HepG2 (cell line): ENCODE results near the gene TRIM31. TPM values are rescaled to one million over a fixed set of nuclear protein-coding genes. Genes with fewer than 3 reads are reported as not detected.

ENCODE experiments used
- AFF4 ChIP-seq: sonication (generic); formaldehyde crosslinking; IDR thresholded peaks from 2 replicates; pipeline ENCODE4 v1.4.0; 2020; ENCODE audit warnings: missing genetic modification reagents
- HOXD1 ChIP-seq: sonication (generic); formaldehyde crosslinking; IDR thresholded peaks from 2 replicates; pipeline ENCODE4 v1.5.0; 2020; ENCODE audit warnings: missing genetic modification reagents
- MEIS2 ChIP-seq: sonication (generic); formaldehyde crosslinking; IDR thresholded peaks from 2 replicates; pipeline ENCODE4 v1.9.0; 2021; ENCODE audit warnings: mild to moderate bottlenecking, missing genetic modification reagents
- MTF2 ChIP-seq: sonication (generic); formaldehyde crosslinking; IDR thresholded peaks from 2 replicates; pipeline ENCODE4 v1.5.0; 2020; ENCODE audit warnings: missing genetic modification reagents, borderline replicate concordance
- MXI1 ChIP-seq: IDR thresholded peaks from 3 replicates; pipeline ENCODE4 v1.6.1; 2012; ENCODE audit warnings: low read depth, low read length, inconsistent platforms, borderline replicate concordance
- PHF8 ChIP-seq: sonication (generic); formaldehyde crosslinking; IDR thresholded peaks from 2 replicates; pipeline ENCODE4 v1.5.0; 2020; ENCODE audit warnings: missing genetic modification reagents
- PPARG ChIP-seq: conservative IDR thresholded peaks from 2 replicates; pipeline ENCODE4 v1.6.1; 2016; ENCODE audit warnings: missing biosample characterization, missing genetic modification reagents
- SALL1 ChIP-seq: sonication (generic); formaldehyde crosslinking; IDR thresholded peaks from 2 replicates; pipeline ENCODE4 v1.8.0; 2022; ENCODE audit warnings: mild to moderate bottlenecking, missing genetic modification reagents
- SAP130 ChIP-seq: IDR thresholded peaks from 2 replicates; pipeline ENCODE4 v1.6.1; 2016; ENCODE audit warnings: low read depth
- ZNF672 ChIP-seq: sonication (generic); formaldehyde crosslinking; IDR thresholded peaks from 2 replicates; pipeline ENCODE4 v1.8.1; 2022; ENCODE audit warnings: missing genetic modification reagents
- ZSCAN29 ChIP-seq: sonication (generic); formaldehyde crosslinking; conservative IDR thresholded peaks from 2 replicates; pipeline ENCODE4 v1.4.0; 2020; ENCODE audit warnings: mild to moderate bottlenecking, missing genetic modification reagents
- polyA plus RNA-seq, 8 experiments: library from polyadenylated mRNA; depleted of rRNA in 3 of 8; stranded (reverse) in 7 of 8; unstranded in 1 of 8; fragments of >200 nt; fragmentation: Illumina TruSeq in 4 of 8; extraction: Trizol in 4 of 8; gene quantifications; 2 replicates each; pipeline versions ENCODE4 v1.2.1 to v1.2.3, GENCODE V29; 2011 to 2016; ENCODE audit warnings: low read depth in 4 of 8, missing spikeins in 1 of 8, mixed read lengths in 1 of 8; ENCODE audit not compliant: insufficient read depth in 1 of 8
- total RNA-seq, 5 experiments: library from RNA; depleted of rRNA; stranded (reverse); fragments of >200 nt; fragmentation: Illumina TruSeq; extraction: Trizol; gene quantifications; 2 replicates each; pipeline ENCODE4 v1.2.3, GENCODE V29; 2016; ENCODE audit warnings: low read depth in 1 of 5
- TF ChIP-seq, protein P1 (sequence below): IDR thresholded peaks from 2 replicates; pipeline ENCODE4 v1.6.1; 2016; ENCODE audit warnings: low read depth, missing genetic modification reagents, missing compliant biosample characterization
- TF ChIP-seq, protein P2 (sequence below): IDR thresholded peaks from 2 replicates; pipeline ENCODE4 v1.6.1; 2016
- TF ChIP-seq, protein P3 (sequence below): sonication (generic); formaldehyde crosslinking; IDR thresholded peaks from 2 replicates; pipeline ENCODE4 v1.5.0; 2020; ENCODE audit warnings: mild to moderate bottlenecking, missing genetic modification reagents, borderline replicate concordance

The TRIM31 gene
- total and polyA plus RNA-seq, 2 of the 13 experiments (the other 11 are each of a cell fraction or from before 2014, with no cell fraction given), result 0.13 to 0.51 TPM

- TF ChIP-seq, protein P1, sequence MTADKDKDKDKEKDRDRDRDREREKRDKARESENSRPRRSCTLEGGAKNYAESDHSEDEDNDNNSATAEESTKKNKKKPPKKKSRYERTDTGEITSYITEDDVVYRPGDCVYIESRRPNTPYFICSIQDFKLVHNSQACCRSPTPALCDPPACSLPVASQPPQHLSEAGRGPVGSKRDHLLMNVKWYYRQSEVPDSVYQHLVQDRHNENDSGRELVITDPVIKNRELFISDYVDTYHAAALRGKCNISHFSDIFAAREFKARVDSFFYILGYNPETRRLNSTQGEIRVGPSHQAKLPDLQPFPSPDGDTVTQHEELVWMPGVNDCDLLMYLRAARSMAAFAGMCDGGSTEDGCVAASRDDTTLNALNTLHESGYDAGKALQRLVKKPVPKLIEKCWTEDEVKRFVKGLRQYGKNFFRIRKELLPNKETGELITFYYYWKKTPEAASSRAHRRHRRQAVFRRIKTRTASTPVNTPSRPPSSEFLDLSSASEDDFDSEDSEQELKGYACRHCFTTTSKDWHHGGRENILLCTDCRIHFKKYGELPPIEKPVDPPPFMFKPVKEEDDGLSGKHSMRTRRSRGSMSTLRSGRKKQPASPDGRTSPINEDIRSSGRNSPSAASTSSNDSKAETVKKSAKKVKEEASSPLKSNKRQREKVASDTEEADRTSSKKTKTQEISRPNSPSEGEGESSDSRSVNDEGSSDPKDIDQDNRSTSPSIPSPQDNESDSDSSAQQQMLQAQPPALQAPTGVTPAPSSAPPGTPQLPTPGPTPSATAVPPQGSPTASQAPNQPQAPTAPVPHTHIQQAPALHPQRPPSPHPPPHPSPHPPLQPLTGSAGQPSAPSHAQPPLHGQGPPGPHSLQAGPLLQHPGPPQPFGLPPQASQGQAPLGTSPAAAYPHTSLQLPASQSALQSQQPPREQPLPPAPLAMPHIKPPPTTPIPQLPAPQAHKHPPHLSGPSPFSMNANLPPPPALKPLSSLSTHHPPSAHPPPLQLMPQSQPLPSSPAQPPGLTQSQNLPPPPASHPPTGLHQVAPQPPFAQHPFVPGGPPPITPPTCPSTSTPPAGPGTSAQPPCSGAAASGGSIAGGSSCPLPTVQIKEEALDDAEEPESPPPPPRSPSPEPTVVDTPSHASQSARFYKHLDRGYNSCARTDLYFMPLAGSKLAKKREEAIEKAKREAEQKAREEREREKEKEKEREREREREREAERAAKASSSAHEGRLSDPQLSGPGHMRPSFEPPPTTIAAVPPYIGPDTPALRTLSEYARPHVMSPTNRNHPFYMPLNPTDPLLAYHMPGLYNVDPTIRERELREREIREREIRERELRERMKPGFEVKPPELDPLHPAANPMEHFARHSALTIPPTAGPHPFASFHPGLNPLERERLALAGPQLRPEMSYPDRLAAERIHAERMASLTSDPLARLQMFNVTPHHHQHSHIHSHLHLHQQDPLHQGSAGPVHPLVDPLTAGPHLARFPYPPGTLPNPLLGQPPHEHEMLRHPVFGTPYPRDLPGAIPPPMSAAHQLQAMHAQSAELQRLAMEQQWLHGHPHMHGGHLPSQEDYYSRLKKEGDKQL (CRISPR knock-in tag), result no peak
- 0 out of 2 replicates have a peak, but pooled peaks have one; percentile 51 for TF ChIP-seq AFF4 (CRISPR knock-in tag)
- TF ChIP-seq, protein P2, sequence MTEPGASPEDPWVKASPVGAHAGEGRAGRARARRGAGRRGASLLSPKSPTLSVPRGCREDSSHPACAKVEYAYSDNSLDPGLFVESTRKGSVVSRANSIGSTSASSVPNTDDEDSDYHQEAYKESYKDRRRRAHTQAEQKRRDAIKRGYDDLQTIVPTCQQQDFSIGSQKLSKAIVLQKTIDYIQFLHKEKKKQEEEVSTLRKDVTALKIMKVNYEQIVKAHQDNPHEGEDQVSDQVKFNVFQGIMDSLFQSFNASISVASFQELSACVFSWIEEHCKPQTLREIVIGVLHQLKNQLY (CRISPR knock-in tag), result no peak
- no peak for TF ChIP-seq ZSCAN29 (CRISPR knock-in tag)
- peak; percentile 58; the same call in 1 of the 2 replicates for TF ChIP-seq PPARG (CRISPR knock-in tag)
- TF ChIP-seq HOXD1 (CRISPR knock-in tag), result no peak
- TF ChIP-seq ZNF672 (CRISPR knock-in tag), result no peak
- TF ChIP-seq, protein P3, sequence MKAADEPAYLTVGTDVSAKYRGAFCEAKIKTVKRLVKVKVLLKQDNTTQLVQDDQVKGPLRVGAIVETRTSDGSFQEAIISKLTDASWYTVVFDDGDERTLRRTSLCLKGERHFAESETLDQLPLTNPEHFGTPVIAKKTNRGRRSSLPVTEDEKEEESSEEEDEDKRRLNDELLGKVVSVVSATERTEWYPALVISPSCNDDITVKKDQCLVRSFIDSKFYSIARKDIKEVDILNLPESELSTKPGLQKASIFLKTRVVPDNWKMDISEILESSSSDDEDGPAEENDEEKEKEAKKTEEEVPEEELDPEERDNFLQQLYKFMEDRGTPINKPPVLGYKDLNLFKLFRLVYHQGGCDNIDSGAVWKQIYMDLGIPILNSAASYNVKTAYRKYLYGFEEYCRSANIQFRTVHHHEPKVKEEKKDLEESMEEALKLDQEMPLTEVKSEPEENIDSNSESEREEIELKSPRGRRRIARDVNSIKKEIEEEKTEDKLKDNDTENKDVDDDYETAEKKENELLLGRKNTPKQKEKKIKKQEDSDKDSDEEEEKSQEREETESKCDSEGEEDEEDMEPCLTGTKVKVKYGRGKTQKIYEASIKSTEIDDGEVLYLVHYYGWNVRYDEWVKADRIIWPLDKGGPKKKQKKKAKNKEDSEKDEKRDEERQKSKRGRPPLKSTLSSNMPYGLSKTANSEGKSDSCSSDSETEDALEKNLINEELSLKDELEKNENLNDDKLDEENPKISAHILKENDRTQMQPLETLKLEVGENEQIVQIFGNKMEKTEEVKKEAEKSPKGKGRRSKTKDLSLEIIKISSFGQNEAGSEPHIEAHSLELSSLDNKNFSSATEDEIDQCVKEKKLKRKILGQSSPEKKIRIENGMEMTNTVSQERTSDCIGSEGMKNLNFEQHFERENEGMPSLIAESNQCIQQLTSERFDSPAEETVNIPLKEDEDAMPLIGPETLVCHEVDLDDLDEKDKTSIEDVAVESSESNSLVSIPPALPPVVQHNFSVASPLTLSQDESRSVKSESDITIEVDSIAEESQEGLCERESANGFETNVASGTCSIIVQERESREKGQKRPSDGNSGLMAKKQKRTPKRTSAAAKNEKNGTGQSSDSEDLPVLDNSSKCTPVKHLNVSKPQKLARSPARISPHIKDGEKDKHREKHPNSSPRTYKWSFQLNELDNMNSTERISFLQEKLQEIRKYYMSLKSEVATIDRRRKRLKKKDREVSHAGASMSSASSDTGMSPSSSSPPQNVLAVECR, result peak; percentile 59; the same call in 1 of the 2 replicates
- peak; percentile 68 for TF ChIP-seq SAP130 (CRISPR knock-in tag)
- TF ChIP-seq PHF8 (CRISPR knock-in tag), result peak; percentile 44; the same call in 1 of the 2 replicates
- 0 out of 2 replicates have a peak, but pooled peaks have one; percentile 13 for TF ChIP-seq MEIS2 (CRISPR knock-in tag)
- TF ChIP-seq MTF2, result peak; percentile 61; the same call in 1 of the 2 replicates
- TF ChIP-seq SALL1 (CRISPR knock-in tag), result peak; percentile 83
- TF ChIP-seq MXI1, result no peak
Observed at GRCh38 chr6:30130887-30131862, 18.3 kb upstream of the TRIM31 start (continued).
